H9 (cell line): ENCODE data around the gene ERVMER34-1. TPM values are rescaled to one million over a fixed set of nuclear protein-coding genes. Genes with fewer than 3 reads are reported as not detected.

Experiments used
- DNase-seq: peaks from one replicate; pipeline ENCODE4 v3.0.0-alpha.2; 2017
- H2AFZ ChIP-seq: one replicate; pipeline ENCODE4 v1.6.1; 2013; ENCODE audit warnings: mild to moderate bottlenecking, low read length, control low read depth, moderate library complexity
- H2AK5ac ChIP-seq: 2 replicates; pipeline ENCODE4 v1.6.1; 2013; ENCODE audit warnings: low read length, control low read depth, mixed read lengths; ENCODE audit not compliant: insufficient read length
- H2BK120ac ChIP-seq: one replicate; pipeline ENCODE4 v1.6.1; 2013; ENCODE audit warnings: low read depth, mild to moderate bottlenecking, low read length, control low read depth, inconsistent platforms; ENCODE audit not compliant: poor library complexity, severe bottlenecking
- H2BK12ac ChIP-seq: 2 replicates; pipeline ENCODE4 v1.6.1; 2013; ENCODE audit warnings: low read length, control low read depth, mixed read lengths, low read depth; ENCODE audit not compliant: insufficient read length
- H2BK15ac ChIP-seq: 2 replicates; pipeline ENCODE4 v1.6.1; 2013; ENCODE audit warnings: low read depth, low read length, control low read depth
- H2BK20ac ChIP-seq: one replicate; pipeline ENCODE4 v1.6.1; 2013; ENCODE audit warnings: low read depth, mild to moderate bottlenecking, low read length, control low read depth, inconsistent platforms; ENCODE audit not compliant: poor library complexity, severe bottlenecking
- H2BK5ac ChIP-seq: 2 replicates; pipeline ENCODE4 v1.6.1; 2013; ENCODE audit warnings: low read length, control low read depth, mixed read lengths; ENCODE audit not compliant: insufficient read length
- H3K14ac ChIP-seq: 2 replicates; pipeline ENCODE4 v1.6.1; 2013; ENCODE audit warnings: low read length, control low read depth; ENCODE audit not compliant: insufficient read depth
- H3K18ac ChIP-seq: 2 replicates; pipeline ENCODE4 v1.6.1; 2013; ENCODE audit warnings: low read depth, mild to moderate bottlenecking, mixed read lengths, low read length, control low read depth; ENCODE audit not compliant: insufficient read length
- H3K23ac ChIP-seq: 2 replicates; pipeline ENCODE4 v1.6.1; 2013; ENCODE audit warnings: low read length, control low read depth, mixed read lengths, low read depth; ENCODE audit not compliant: insufficient read length
- H3K23me2 ChIP-seq: 2 replicates; pipeline ENCODE4 v1.6.1; 2013; ENCODE audit warnings: low read depth, mild to moderate bottlenecking, mixed read lengths, low read length, control low read depth; ENCODE audit not compliant: insufficient read length, poor library complexity, severe bottlenecking
- H3K27ac ChIP-seq: 2 replicates; pipeline ENCODE4 v1.5.1; 2013; ENCODE audit warnings: low read length, control low read depth, mixed read lengths, low read depth; ENCODE audit not compliant: insufficient read length
- H3K27me3 ChIP-seq: 2 replicates; pipeline ENCODE4 v1.6.1; 2013; ENCODE audit warnings: low read length, control low read depth, inconsistent platforms; ENCODE audit not compliant: insufficient read depth
- H3K4ac ChIP-seq: 2 replicates; pipeline ENCODE4 v1.6.1; 2013; ENCODE audit warnings: low read depth, mild to moderate bottlenecking, control low read depth, inconsistent platforms, low read length, moderate library complexity
- H3K4me1 ChIP-seq: 2 replicates; pipeline ENCODE4 v1.6.1; 2013; ENCODE audit warnings: low read length, control low read depth, inconsistent platforms; ENCODE audit not compliant: insufficient read depth
- H3K4me2 ChIP-seq: 2 replicates; pipeline ENCODE4 v1.6.1; 2013; ENCODE audit warnings: low read length, control low read depth, mixed read lengths; ENCODE audit not compliant: insufficient read length, insufficient read depth
- H3K56ac ChIP-seq: 2 replicates; pipeline ENCODE4 v1.6.1; 2013; ENCODE audit warnings: low read depth, mild to moderate bottlenecking, mixed read lengths, low read length, control low read depth; ENCODE audit not compliant: insufficient read length
- H3K79me1 ChIP-seq: 2 replicates; pipeline ENCODE4 v1.6.1; 2013; ENCODE audit warnings: low read depth, mild to moderate bottlenecking, moderate library complexity, low read length, control low read depth, inconsistent platforms; ENCODE audit not compliant: insufficient read depth, poor library complexity, severe bottlenecking
- H3K79me2 ChIP-seq: 2 replicates; pipeline ENCODE4 v1.6.1; 2013; ENCODE audit warnings: low read length, control low read depth, inconsistent platforms; ENCODE audit not compliant: insufficient read depth
- H3K9ac ChIP-seq: 2 replicates; pipeline ENCODE4 v1.6.1; 2013; ENCODE audit warnings: low read length, control low read depth, mixed read lengths; ENCODE audit not compliant: insufficient read length; ENCODE audit errors: extremely low read depth
- H3K9me3 ChIP-seq: one replicate; pipeline ENCODE4 v1.6.1; 2013; ENCODE audit warnings: low read depth, low read length, inconsistent platforms; ENCODE audit not compliant: control insufficient read depth
- H3T11ph ChIP-seq: one replicate; pipeline ENCODE4 v1.6.1; 2013; ENCODE audit warnings: mild to moderate bottlenecking, low read length, control low read depth, inconsistent platforms
- H4K20me1 ChIP-seq: one replicate; pipeline ENCODE4 v1.6.1; 2013; ENCODE audit not compliant: control insufficient read depth, insufficient read length, insufficient read depth
- H4K5ac ChIP-seq: 2 replicates; pipeline ENCODE4 v1.6.1; 2013; ENCODE audit warnings: low read depth, mild to moderate bottlenecking, mixed read lengths, low read length, control low read depth; ENCODE audit not compliant: insufficient read length
- H4K8ac ChIP-seq: replicated peaks from 2 replicates; pipeline ENCODE4 v1.6.1; 2013; ENCODE audit warnings: low read length, control low read depth, mixed read lengths, low read depth; ENCODE audit not compliant: insufficient read length
- H4K91ac ChIP-seq: 2 replicates; pipeline ENCODE4 v1.6.1; 2013; ENCODE audit warnings: low read depth, mild to moderate bottlenecking, moderate library complexity, mixed read lengths, low read length, control low read depth; ENCODE audit not compliant: insufficient read length
- H3K27ac Mint-ChIP-seq, 3 experiments: 2 replicates in 2 of 3; 3 replicates in 1 of 3; pipeline ENCODE4 v1.8.0; 2020 to 2021; ENCODE audit warnings: mixed read lengths in 3 of 3, mild to moderate bottlenecking in 1 of 3, moderate library complexity in 1 of 3
- H3K27me3 Mint-ChIP-seq: 2 replicates; pipeline ENCODE4 v1.8.0; 2021; ENCODE audit warnings: low read depth, mild to moderate bottlenecking, moderate library complexity, mixed read lengths
- H3K36me3 Mint-ChIP-seq, 3 experiments: 2 replicates in 2 of 3; 3 replicates in 1 of 3; pipeline ENCODE4 v1.8.0; 2020 to 2021; ENCODE audit warnings: low read depth in 3 of 3, mixed read lengths in 3 of 3; ENCODE audit not compliant: insufficient read depth in 1 of 3
- H3K4me1 Mint-ChIP-seq, 2 experiments: 2 replicates each; pipeline ENCODE4 v1.8.0; 2020; ENCODE audit warnings: mixed read lengths in 2 of 2
- H3K4me3 Mint-ChIP-seq, 2 experiments: 2 replicates in 1 of 2; 3 replicates in 1 of 2; pipeline ENCODE4 v1.8.0; 2020 to 2021; ENCODE audit warnings: mild to moderate bottlenecking in 2 of 2, mixed read lengths in 2 of 2, moderate library complexity in 1 of 2
- H3K9me3 Mint-ChIP-seq, 2 experiments: 2 replicates in 1 of 2; 3 replicates in 1 of 2; pipeline ENCODE4 v1.8.0; 2020; ENCODE audit warnings: mild to moderate bottlenecking in 2 of 2, mixed read lengths in 2 of 2, moderate library complexity in 1 of 2
- CTCF ChIP-seq: fragments of 200-600 bp; sonication (generic); conservative IDR thresholded peaks from 3 replicates; pipeline ENCODE4 v1.8.0; 2021; ENCODE audit warnings: antibody characterized with exemption, mild to moderate bottlenecking
- WGBS: extraction: QIAGEN DNeasy Blood & Tissue Kit; methylation state at CpG from one replicate; pipeline ENCODE4 v1.1.7; 2013; ENCODE audit warnings: missing lambda C conversion rate, low lambda C conversion rate, mixed read lengths; ENCODE audit not compliant: insufficient read length; ENCODE audit errors: extremely low coverage; 5-methylcytosine and 5-hydroxymethylcytosine counted together
- total RNA-seq: library from RNA; stranded (reverse); gene quantifications from 2 replicates; pipeline ENCODE4 v1.2.1, GENCODE V29; 2021

The ERVMER34-1 gene
- total RNA-seq, 1 experiment from 2014 or later = 14.4 TPM

DNA sequence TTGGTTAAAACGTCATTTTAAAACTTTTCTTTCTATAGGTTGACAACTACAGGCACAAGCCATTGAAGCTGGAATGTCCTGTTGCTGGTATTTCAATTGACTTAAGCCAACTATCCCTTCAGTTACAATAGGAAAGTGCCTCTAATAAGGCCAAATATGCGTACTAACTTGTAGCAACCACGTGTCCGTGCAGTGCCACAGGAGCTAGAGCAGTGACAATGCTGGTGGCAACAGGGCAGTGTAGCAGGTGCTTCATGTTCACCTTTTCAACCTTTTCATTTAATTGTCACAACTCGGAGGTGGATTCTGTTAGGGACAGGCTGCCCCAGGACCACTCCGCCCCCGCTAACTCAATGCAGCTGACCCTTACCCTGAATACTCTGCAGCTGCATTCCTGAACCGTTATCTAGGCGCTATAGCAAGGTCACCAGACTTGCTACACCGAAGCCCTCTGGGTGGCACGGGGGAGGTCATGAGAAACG is 37.7 kb downstream of the ERVMER34-1 start:
- no peak overlapping the region for H2BK12ac ChIP-seq
- H4K20me1 ChIP-seq = no peaks in the 10 kb centered on the region
- no peak overlapping the region for H2AFZ ChIP-seq
- no peak overlapping the region for H3K23ac ChIP-seq
- peaks cover 39 to 47% of the 10 kb centered on the region in 2 experiments for H3K4me1 Mint-ChIP-seq
- peaks cover 17% of the 10 kb centered on the region for H3K23me2 ChIP-seq
- H3K9ac ChIP-seq = peak overlapping the region; percentile 86
- no peak overlapping the region for H2AK5ac ChIP-seq
- peaks cover 5% of the 10 kb centered on the region for H3K79me1 ChIP-seq
- peaks cover 9% of the 10 kb centered on the region; the same call in 1 of the 2 replicates for H3K79me2 ChIP-seq
- H3K56ac ChIP-seq = no peak overlapping the region
- TF ChIP-seq CTCF = no peak
- no peak overlapping the region for H2BK15ac ChIP-seq
- H3T11ph ChIP-seq = no peak overlapping the region
- peaks cover 15% of the 10 kb centered on the region for H3K4me1 ChIP-seq
- no peak overlapping the region for H4K8ac ChIP-seq
- no peak overlapping the region for H2BK20ac ChIP-seq
- H3K18ac ChIP-seq = peak overlapping the region; percentile 53
- no CpG with 5 or more reads among the region's 12 CpGs for WGBS
- no peak overlapping the region for H2BK120ac ChIP-seq
- peak overlapping the region; percentile 91 to 93 for H3K4me3 Mint-ChIP-seq
- no peaks in the 10 kb centered on the region for H3K9me3 Mint-ChIP-seq
- H3K27ac ChIP-seq = peak overlapping the region; percentile 17
- H3K4ac ChIP-seq = no peak overlapping the region
- peak overlapping the region; percentile 99 for H3K4me2 ChIP-seq
- no peak for DNase-seq
- H3K9me3 ChIP-seq = no peaks in the 10 kb centered on the region
- no peaks in the 10 kb centered on the region for H3K27me3 ChIP-seq
- no peak overlapping the region for H2BK5ac ChIP-seq
- no peak overlapping the region for H4K5ac ChIP-seq
- H3K27ac Mint-ChIP-seq = peak overlapping the region; percentile 89 to 99 (median 98)
- H4K91ac ChIP-seq = no peak overlapping the region
- H3K14ac ChIP-seq = no peak overlapping the region
- peaks cover 36 to 50% (median 47%) of the 10 kb centered on the region in 3 experiments for H3K36me3 Mint-ChIP-seq
- H3K27me3 Mint-ChIP-seq = peaks cover 5% of the 10 kb centered on the region
